SK-N-SH (cell line): ENCODE measurements around the gene CDR2. TPM values are rescaled to one million over a fixed set of nuclear protein-coding genes. Genes with fewer than 3 reads are reported as not detected.

ENCODE experiments used
- CTCF ChIA-PET: fragments of 300-600, 350-600 bp; formaldehyde crosslinking; extraction: SDS; loops from one replicate; lab custom pipeline; 2021; lab: Yijun Ruan, JAX
- POLR2A ChIA-PET: fragments of 350-600 bp; sonication (Branson Sonifier 250); formaldehyde crosslinking; extraction: SDS; loops from one replicate; lab custom pipeline; 2020; ENCODE audit warnings: antibody characterized with exemption, inconsistent platforms; lab: Yijun Ruan, JAX
- DNase-seq: peaks from one replicate; pipeline ENCODE4 v3.0.0; 2012
- H2AFZ ChIP-seq: fragments of 200-600 bp; sonication (generic); 2 replicates; pipeline ENCODE4 v1.8.1; 2016; ENCODE audit warnings: antibody characterized with exemption, mild to moderate bottlenecking, low read depth
- H3F3A ChIP-seq: fragments of 200-600 bp; sonication (generic); replicated peaks from 2 replicates; pipeline ENCODE3; 2016; ENCODE audit warnings: antibody characterized with exemption, mild to moderate bottlenecking; ENCODE audit not compliant: insufficient read depth
- H3K27ac ChIP-seq, 2 experiments: fragments of 200-500 bp in 1 of 2; fragments of 200-600 bp in 1 of 2; sonication (Bioruptor generic) in 1 of 2; sonication (generic), shearing (Covaris generic) in 1 of 2; 2 replicates each; pipeline versions ENCODE4 v1.5.1 to v1.6.1; 2014 to 2016; ENCODE audit warnings: low read depth in 2 of 2, inconsistent platforms in 1 of 2, low read length in 1 of 2, mild to moderate bottlenecking in 1 of 2, mixed read lengths in 1 of 2
- H3K27me3 ChIP-seq: fragments of 200-600 bp; sonication (generic), shearing (Covaris generic); 2 replicates; pipeline ENCODE4 v1.6.1; 2016; ENCODE audit warnings: mixed run types; ENCODE audit not compliant: insufficient read depth
- H3K36me3 ChIP-seq, 2 experiments: fragments of 200-500 bp in 1 of 2; fragments of 200-600 bp in 1 of 2; sonication (Bioruptor generic) in 1 of 2; sonication (generic) in 1 of 2; replicated peaks in 1 of 2; 2 replicates each; pipeline versions ENCODE3 to v1.5.1; 2014 to 2016; ENCODE audit warnings: low read length in 1 of 2, mild to moderate bottlenecking in 1 of 2; ENCODE audit not compliant: insufficient read depth in 2 of 2, control insufficient read depth in 1 of 2
- H3K4me1 ChIP-seq, 2 experiments: fragments of 200-500 bp in 1 of 2; fragments of 200-600 bp in 1 of 2; sonication (Bioruptor generic) in 1 of 2; sonication (generic), shearing (Covaris generic) in 1 of 2; 2 replicates each; pipeline versions ENCODE4 v1.5.1 to v1.6.1; 2014 to 2016; ENCODE audit warnings: low read depth in 1 of 2, low read length in 1 of 2, mixed run types in 1 of 2; ENCODE audit not compliant: insufficient read depth in 2 of 2, control insufficient read depth in 1 of 2
- H3K4me2 ChIP-seq: fragments of 200-600 bp; sonication (generic), shearing (Covaris generic); 2 replicates; pipeline ENCODE4 v1.6.1; 2017; ENCODE audit warnings: mixed run types
- H3K4me3 ChIP-seq, 2 experiments: fragments of 200-500 bp in 1 of 2; fragments of 200-600 bp in 1 of 2; sonication (Bioruptor generic) in 1 of 2; sonication (generic), shearing (Covaris generic) in 1 of 2; 2 replicates each; pipeline versions ENCODE4 v1.5.1 to v1.8.1; 2014 to 2016; ENCODE audit warnings: low read depth in 2 of 2, inconsistent platforms in 1 of 2, low read length in 1 of 2, mild to moderate bottlenecking in 1 of 2, mixed read lengths in 1 of 2, moderate library complexity in 1 of 2
- H3K79me2 ChIP-seq: fragments of 200-600 bp; sonication (generic); 2 replicates; pipeline ENCODE4 v1.8.1; 2017; ENCODE audit warnings: mild to moderate bottlenecking; ENCODE audit not compliant: insufficient read depth
- H3K9ac ChIP-seq: fragments of 200-600 bp; sonication (generic); 2 replicates; pipeline ENCODE4 v1.6.1; 2017; ENCODE audit warnings: mixed run types
- H3K9me2 ChIP-seq: fragments of 200-600 bp; sonication (generic); 2 replicates; pipeline ENCODE4 v1.6.1; 2017; ENCODE audit warnings: mixed run types
- H3K9me3 ChIP-seq: fragments of 200-600 bp; sonication (generic); 2 replicates; pipeline ENCODE4 v1.6.1; 2017; ENCODE audit warnings: mixed run types, mild to moderate bottlenecking, moderate library complexity
- H4K20me1 ChIP-seq: fragments of 200-600 bp; sonication (generic); 2 replicates; pipeline ENCODE4 v1.6.1; 2017; ENCODE audit warnings: mild to moderate bottlenecking, mixed run types; ENCODE audit not compliant: insufficient read depth
- CTCF ChIP-seq: fragments of 200-600 bp; sonication (generic); IDR thresholded peaks from 2 replicates; pipeline ENCODE4 v1.6.1; 2017; ENCODE audit warnings: antibody characterized with exemption, mild to moderate bottlenecking, moderate library complexity
- ELF1 ChIP-seq: IDR thresholded peaks from 2 replicates; pipeline ENCODE4 v1.4.0; 2012
- EP300 ChIP-seq, 2 experiments: IDR thresholded peaks; 2 replicates each; pipeline versions ENCODE4 v1.4.0 to v1.6.1; 2012; ENCODE audit warnings: borderline replicate concordance in 1 of 2, low read depth in 1 of 2, low read length in 1 of 2
- FOXM1 ChIP-seq: IDR thresholded peaks from 2 replicates; pipeline ENCODE4 v1.4.0; 2012; ENCODE audit warnings: low read depth, mild to moderate bottlenecking
- GATA2 ChIP-seq: sonication (generic); formaldehyde crosslinking; IDR thresholded peaks from 2 replicates; pipeline ENCODE4 v1.5.0; 2020; ENCODE audit warnings: mild to moderate bottlenecking, missing genetic modification reagents
- IRF3 ChIP-seq: fragments of 150-350 bp; IDR thresholded peaks from 2 replicates; pipeline ENCODE4 v1.6.1; 2016; ENCODE audit warnings: mild to moderate bottlenecking, low read depth, low read length
- MEF2A ChIP-seq: IDR thresholded peaks from 2 replicates; pipeline ENCODE4 v1.4.0; 2012; ENCODE audit warnings: low read depth, borderline replicate concordance
- MXI1 ChIP-seq: IDR thresholded peaks from 2 replicates; pipeline ENCODE4 v1.6.1; 2012; ENCODE audit warnings: mild to moderate bottlenecking, low read depth, low read length, improper control_type of control experiment
- NFIC ChIP-seq: IDR thresholded peaks from 2 replicates; pipeline ENCODE4 v1.4.0; 2012; ENCODE audit warnings: borderline replicate concordance
- PBX3 ChIP-seq: IDR thresholded peaks from 2 replicates; pipeline ENCODE4; 2012
- SMC3 ChIP-seq: IDR thresholded peaks from 2 replicates; pipeline ENCODE4 v1.6.1; 2012; ENCODE audit warnings: low read depth, low read length, improper control_type of control experiment
- TCF12 ChIP-seq: IDR thresholded peaks from 2 replicates; pipeline ENCODE4 v1.4.0; 2012
- TEAD4 ChIP-seq: IDR thresholded peaks from 2 replicates; pipeline ENCODE4 v1.4.0; 2012; ENCODE audit warnings: mild to moderate bottlenecking, borderline replicate concordance; ENCODE audit not compliant: insufficient read depth
- USF1 ChIP-seq: IDR thresholded peaks from 2 replicates; pipeline ENCODE4 v1.4.0; 2012; ENCODE audit warnings: low read depth, borderline replicate concordance
- WGBS: methylation state at CpG from one replicate; pipeline ENCODE4 v1.1.6; 2017; ENCODE audit warnings: low lambda C conversion rate; 5-methylcytosine and 5-hydroxymethylcytosine counted together
- polyA plus RNA-seq, 3 experiments: library from polyadenylated mRNA; depleted of rRNA; stranded (reverse); fragments of >200 nt; gene quantifications; 2 replicates each; pipeline ENCODE4 v1.2.3, GENCODE V29; 2012

CDR2 gene
- polyA plus RNA-seq, 1 of the 3 experiments (the other 2 are of a cell fraction), result 30.3 TPM

GRCh38 chr16:22360963-22361659 lies 13.3 kb downstream of the CDR2 start:
- H3K27me3 ChIP-seq, result no peaks in the 10 kb centered on the region
- no peaks in the 10 kb centered on the region for H3K9me3 ChIP-seq
- ChIA-PET CTCF (no interaction called here), POLR2A (no interaction called here)
- H3K79me2 ChIP-seq, result peaks cover 95% of the 10 kb centered on the region
- no peaks in the 10 kb centered on the region for H3K9me2 ChIP-seq
- no peak overlapping the region for H3K4me2 ChIP-seq
- no peak overlapping the region for H3K4me3 ChIP-seq
- no peak overlapping the region for H3K9ac ChIP-seq
- no peak for DNase-seq
- TF ChIP-seq MXI1 (no peak), SMC3 (no peak), CTCF (no peak), PBX3 (no peak), EP300 (IDR thresholded peaks at IDR 0.05; ENCODE audit: borderline replicate concordance in 1 of 2, low read depth in 1 of 2, low read length in 1 of 2) (no peak), TEAD4 (no peak), IRF3 (no peak), NFIC (no peak), GATA2 (CRISPR knock-in tag) (no peak), FOXM1 (no peak), ELF1 (no peak), MEF2A (no peak), USF1 (no peak), TCF12 (no peak)
- no peaks in the 10 kb centered on the region for H3K4me1 ChIP-seq
- H3F3A ChIP-seq, result peaks cover 23% of the 10 kb centered on the region
- WGBS, result 84% methylated on average over 8 of the region's 8 CpGs
- peaks cover 19 to 46% of the 10 kb centered on the region in 2 experiments for H3K36me3 ChIP-seq
- H3K27ac ChIP-seq, result peak overlapping the region in 1 of 2 experiments; percentile 7; a peak in 1 of 4 replicates
- peaks cover 8% of the 10 kb centered on the region for H4K20me1 ChIP-seq
- no peak overlapping the region for H2AFZ ChIP-seq
